T-helper 2 cell treated with Interferon-gamma antibody and Interleukin-4, amounts not matched to agents 100 ng/mL and 5 ng/mL, for 36 hours (primary cell): ENCODE results near the gene ZNF547. TPM values are rescaled to one million over a fixed set of nuclear protein-coding genes. Genes with fewer than 3 reads are reported as not detected.
"Not testable (repeated sequence)": the region's sequence is repeated elsewhere in the genome, so short reads cannot be mapped to it uniquely, and the experiment has no call there.

ENCODE experiments used
- intact Hi-C: fragments of 100-400 bp; cut with micrococcal nuclease; formaldehyde crosslinking; loops from one replicate; pipeline ENCODE4 v1.15.1; 2023
- total RNA-seq: library from RNA; stranded (reverse); gene quantifications from 2 replicates; pipeline ENCODE4 v1.2.3, GENCODE V29; 2022

The ZNF547 gene
- total RNA-seq, 1 donor from 2014 or later: 2.2 TPM

- intact Hi-C loops: no loop called here
Measured at GRCh38 chr19:57366776-57367175, 3.4 kb downstream of the ZNF547 start.

- intact Hi-C loops: no loop called here
Measured at GRCh38 chr19:57374179-57374578, 10.8 kb downstream of the ZNF547 start.

- intact Hi-C loops: not testable (repeated sequence)
Measured at GRCh38 chr19:57374647-57375046, 11.3 kb downstream of the ZNF547 start.

- intact Hi-C loops: no loop called here
Measured at GRCh38 chr19:57376151-57376550, 12.8 kb downstream of the ZNF547 start.

- intact Hi-C loops: no loop called here
Measured at GRCh38 chr19:57377498-57378146, 14.3 kb downstream of the ZNF547 start.

GRCh38 chr19:57380923-57381322, 17.6 kb downstream of the ZNF547 start:
- intact Hi-C loops: no loop called here

- intact Hi-C loops: no loop called here
Measured at GRCh38 chr19:57382806-57383488, 19.6 kb downstream of the ZNF547 start.

GRCh38 chr19:57389194-57389729, 25.9 kb downstream of the ZNF547 start:
- intact Hi-C loops: loop anchor here (1.0 to 5.0 kb wide), 9 partner anchors 22 to 198 kb away; partner anchors contain the start of genes TRAPPC2B, ZNF17, ZNF264 and ZNF304

GRCh38 chr19:57389730-57390598, 26.6 kb downstream of the ZNF547 start, which contains the start of gene ZNF548:
Gene ZNF548 (plus strand): TSS chr19:57389854. CDS start chr19:57390100, 246 bp downstream.
- intact Hi-C loops: loop anchor here (1.0 to 5.0 kb wide), 9 partner anchors 21 to 199 kb away; partner anchors contain the start of genes TRAPPC2B, ZNF17, ZNF264 and ZNF304

GRCh38 chr19:57395710-57396109, 32.4 kb downstream of the ZNF547 start:
- intact Hi-C loops: no loop called here

- intact Hi-C loops: no loop called here
Measured at GRCh38 chr19:57398868-57399267, 35.5 kb downstream of the ZNF547 start.

- intact Hi-C loops: no loop called here
Measured at GRCh38 chr19:57403737-57404563, 40.6 kb downstream of the ZNF547 start.

- intact Hi-C loops: loop anchor here (1.0 kb wide), 1 partner anchor 749 kb away; no protein-coding TSS in a partner anchor
Measured at GRCh38 chr19:57406516-57407123, 43.3 kb downstream of the ZNF547 start.

- intact Hi-C loops: loop anchor here (1.0 to 2.0 kb wide), 11 partner anchors 22 to 222 kb away; partner anchors contain the start of genes TRAPPC2B, ZNF211, ZNF264 and ZNF304
Measured at GRCh38 chr19:57410877-57411671, 47.7 kb downstream of the ZNF547 start, which contains the start of gene ZNF17. Gene ZNF17 (plus strand): TSS chr19:57411161. CDS start chr19:57413616, 2,455 bp downstream.

- intact Hi-C loops: no loop called here
Measured at GRCh38 chr19:57419439-57419838, 56.1 kb downstream of the ZNF547 start.

- intact Hi-C loops: no loop called here
Measured at GRCh38 chr19:57421037-57421436, 57.7 kb downstream of the ZNF547 start.
